ENCODE results near the gene COA7. TPM values are rescaled to one million over a fixed set of nuclear protein-coding genes. Genes with fewer than 3 reads are reported as not detected.
A peak's percentile ranks its signal among the peaks of the same experiment; 100 is the strongest.

The COA7 gene
- total RNA-seq, 1 donor from 2014 or later, result 13.0 TPM

DNA sequence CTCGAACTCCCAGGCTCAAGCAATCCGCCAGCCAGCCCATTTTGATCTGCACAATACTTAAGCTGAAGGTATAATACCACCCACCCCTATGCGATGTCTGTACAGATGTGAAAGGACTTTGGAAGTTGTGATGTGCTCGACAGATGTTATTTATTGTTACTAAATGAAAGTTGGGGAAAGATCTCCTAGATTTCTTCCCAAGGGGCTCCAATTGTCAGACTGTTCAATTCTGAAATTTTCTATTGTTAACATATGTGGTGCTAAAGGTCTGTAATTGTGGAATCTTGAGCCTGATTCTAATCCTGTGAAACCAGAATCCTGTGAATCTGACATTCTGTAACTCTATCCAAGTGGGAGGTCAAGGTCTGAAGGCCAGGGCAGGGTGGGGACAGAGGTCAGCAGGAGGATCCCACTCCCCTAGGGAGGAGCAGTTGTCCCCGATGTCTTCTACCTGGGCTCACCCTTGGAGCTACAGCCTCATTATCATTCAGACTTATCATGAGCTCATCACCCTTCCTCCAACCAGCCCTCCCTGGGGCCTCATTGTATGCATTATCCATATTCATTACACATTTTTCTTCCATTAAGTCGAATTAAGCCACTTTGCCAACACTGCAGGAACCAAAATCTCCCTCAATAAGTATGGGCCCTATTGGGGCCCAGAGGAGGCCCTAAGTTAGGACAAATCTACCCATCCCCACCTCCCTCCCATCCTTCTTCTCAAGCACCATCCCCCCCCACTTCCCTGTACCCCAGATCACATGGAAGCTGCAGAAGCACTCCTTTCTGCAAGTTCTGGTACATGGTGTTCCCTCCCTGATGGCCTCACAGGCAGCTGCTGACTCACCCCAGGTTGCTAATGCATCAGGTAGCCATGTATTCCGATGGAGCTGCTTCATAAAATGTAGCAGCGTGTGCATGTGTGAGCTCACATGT is 32.9 kb downstream of the COA7 start:
- H2AFZ ChIP-seq (replicated peaks), result no peak overlapping the region
- Mint-ChIP-seq H3K27me3 (ENCODE audit: insufficient read depth, low read depth) (peaks cover 7% of the 10 kb centered on the region), H3K27ac (peak overlapping the region; percentile 74), H3K9me3 (no peaks in the 10 kb centered on the region), H3K36me3 (no peaks in the 10 kb centered on the region), H3K4me3 (peak overlapping the region; percentile 13), H3K4me1 (peaks cover 54% of the 10 kb centered on the region)
- no peaks in the 10 kb centered on the region for H3K9me3 ChIP-seq (ENCODE audit: low read depth)
- no peak overlapping the region for H3K9ac ChIP-seq
- H3K4me3 ChIP-seq, result no peak overlapping the region
- H4K20me1 ChIP-seq (ENCODE audit: low read depth), result no peaks in the 10 kb centered on the region
- TF ChIP-seq, protein P1, sequence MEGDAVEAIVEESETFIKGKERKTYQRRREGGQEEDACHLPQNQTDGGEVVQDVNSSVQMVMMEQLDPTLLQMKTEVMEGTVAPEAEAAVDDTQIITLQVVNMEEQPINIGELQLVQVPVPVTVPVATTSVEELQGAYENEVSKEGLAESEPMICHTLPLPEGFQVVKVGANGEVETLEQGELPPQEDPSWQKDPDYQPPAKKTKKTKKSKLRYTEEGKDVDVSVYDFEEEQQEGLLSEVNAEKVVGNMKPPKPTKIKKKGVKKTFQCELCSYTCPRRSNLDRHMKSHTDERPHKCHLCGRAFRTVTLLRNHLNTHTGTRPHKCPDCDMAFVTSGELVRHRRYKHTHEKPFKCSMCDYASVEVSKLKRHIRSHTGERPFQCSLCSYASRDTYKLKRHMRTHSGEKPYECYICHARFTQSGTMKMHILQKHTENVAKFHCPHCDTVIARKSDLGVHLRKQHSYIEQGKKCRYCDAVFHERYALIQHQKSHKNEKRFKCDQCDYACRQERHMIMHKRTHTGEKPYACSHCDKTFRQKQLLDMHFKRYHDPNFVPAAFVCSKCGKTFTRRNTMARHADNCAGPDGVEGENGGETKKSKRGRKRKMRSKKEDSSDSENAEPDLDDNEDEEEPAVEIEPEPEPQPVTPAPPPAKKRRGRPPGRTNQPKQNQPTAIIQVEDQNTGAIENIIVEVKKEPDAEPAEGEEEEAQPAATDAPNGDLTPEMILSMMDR (IDR thresholded peaks at IDR 0.05), result no peak
- no peak for TF ChIP-seq EZH2phosphoT487 (IDR thresholded peaks at IDR 0.05)
- no peak for TF ChIP-seq EZH2 (IDR thresholded peaks at IDR 0.05)
- H3K79me2 ChIP-seq (ENCODE audit: low read depth), result no peaks in the 10 kb centered on the region
- DNase-seq (ENCODE audit: low spot score), result no peak
- H3K4me2 ChIP-seq, result no peak overlapping the region
- H3K27me3 ChIP-seq, result no peaks in the 10 kb centered on the region
- no peaks in the 10 kb centered on the region for H3K36me3 ChIP-seq
- H3F3A ChIP-seq (ENCODE audit: low read depth), result peaks cover 38% of the 10 kb centered on the region
- H3K27ac ChIP-seq, result no peak overlapping the region
- H3K4me1 ChIP-seq, result peaks cover 14% of the 10 kb centered on the region

DNA sequence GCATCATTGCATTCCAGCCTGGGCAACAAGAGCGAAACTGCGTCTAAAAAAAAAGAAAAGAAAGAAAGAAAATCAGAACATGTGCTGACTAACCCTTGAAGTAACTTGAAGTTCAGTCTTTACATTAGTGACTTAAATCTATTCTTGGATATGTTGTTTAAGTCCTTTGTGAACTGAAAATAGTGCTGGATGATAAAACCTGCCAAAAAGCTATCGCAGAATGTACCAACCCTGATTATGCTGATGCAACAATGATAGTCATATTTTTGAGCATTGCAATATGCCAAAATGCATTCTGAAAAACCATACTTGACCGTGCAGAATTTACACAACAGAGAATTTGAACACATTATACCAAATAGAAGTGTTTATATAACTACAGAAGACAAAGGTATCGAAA is 34.4 kb downstream of the COA7 start:
- no peak overlapping the region for H3K9ac ChIP-seq
- H3K27ac ChIP-seq, result no peak overlapping the region

DNA sequence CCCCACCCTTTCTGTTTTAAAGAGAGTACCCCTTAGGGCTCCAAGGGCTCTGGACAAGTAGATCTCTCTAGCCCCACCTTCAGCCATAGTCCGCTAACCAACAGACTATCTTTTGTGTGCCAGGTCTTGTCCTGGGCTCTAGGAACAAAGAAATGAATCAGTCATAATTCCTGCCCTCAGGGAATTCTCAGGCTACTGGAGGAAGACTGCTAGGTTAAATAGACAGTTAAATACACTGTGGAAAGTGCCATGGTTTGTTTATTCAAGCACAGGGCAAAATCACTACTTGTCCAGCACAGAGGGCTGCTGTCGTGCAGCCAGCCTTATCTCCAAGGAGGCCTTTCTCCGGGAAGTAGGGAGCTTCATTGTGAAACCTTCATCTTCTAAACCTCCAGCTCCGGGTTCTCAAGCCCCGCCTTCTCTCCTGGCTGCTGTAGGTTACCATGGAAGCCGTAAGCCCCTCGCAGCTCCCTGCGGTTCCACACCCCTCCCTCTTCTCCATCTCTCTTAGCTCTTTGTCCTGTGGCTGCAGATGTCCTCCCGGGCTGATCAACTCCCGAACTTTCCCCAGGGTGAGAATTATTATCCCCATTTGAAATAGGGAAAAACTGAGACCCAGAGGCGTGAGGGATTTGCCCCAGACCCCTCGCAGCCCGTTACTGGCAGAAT is 35.4 kb downstream of the COA7 start:
- Histone ChIP-seq H3K4me1 (peaks cover 23% of the 10 kb centered on the region), H3F3A (ENCODE audit: low read depth) (peaks cover 59% of the 10 kb centered on the region), H3K4me3 (peak overlapping the region; percentile 32), H4K20me1 (ENCODE audit: low read depth) (no peaks in the 10 kb centered on the region), H2AFZ (replicated peaks) (peak overlapping the region; percentile 53), H3K9ac (no peak overlapping the region), H3K27ac (peak overlapping the region; percentile 78), H3K27me3 (no peaks in the 10 kb centered on the region), H3K4me2 (peak overlapping the region; percentile 63), H3K79me2 (ENCODE audit: low read depth) (no peaks in the 10 kb centered on the region), H3K36me3 (no peaks in the 10 kb centered on the region), H3K9me3 (ENCODE audit: low read depth) (no peaks in the 10 kb centered on the region)
- Mint-ChIP-seq H3K4me3 (peak overlapping the region; percentile 81), H3K27me3 (ENCODE audit: insufficient read depth, low read depth) (peaks cover 7% of the 10 kb centered on the region), H3K9me3 (no peaks in the 10 kb centered on the region), H3K4me1 (peaks cover 66% of the 10 kb centered on the region), H3K36me3 (no peaks in the 10 kb centered on the region), H3K27ac (peak overlapping the region; percentile 99)
- no peak for TF ChIP-seq EZH2 (IDR thresholded peaks at IDR 0.05)
- TF ChIP-seq, protein P1 (IDR thresholded peaks at IDR 0.05), result peak; percentile 12
- peak; percentile 94 for DNase-seq (ENCODE audit: low spot score)

More for the DNA sequence above, 34.4 kb downstream of the COA7 start:
- no peaks in the 10 kb centered on the region for H3K36me3 ChIP-seq
- no peak for DNase-seq (ENCODE audit: low spot score)
- H3K27ac Mint-ChIP-seq, result peak overlapping the region; percentile 99
- peaks cover 66% of the 10 kb centered on the region for H3K4me1 Mint-ChIP-seq
- no peaks in the 10 kb centered on the region for H3K9me3 ChIP-seq (ENCODE audit: low read depth)
- H3K27me3 ChIP-seq, result no peaks in the 10 kb centered on the region
- no peak overlapping the region for H3K4me3 ChIP-seq
- peak overlapping the region; percentile 63 for H3K4me2 ChIP-seq
- peaks cover 7% of the 10 kb centered on the region for H3K27me3 Mint-ChIP-seq (ENCODE audit: insufficient read depth, low read depth)
- no peaks in the 10 kb centered on the region for H3K79me2 ChIP-seq (ENCODE audit: low read depth)
- peak overlapping the region; percentile 53 for H2AFZ ChIP-seq (replicated peaks)
- H3K4me1 ChIP-seq, result peaks cover 23% of the 10 kb centered on the region
- no peaks in the 10 kb centered on the region for H3K36me3 Mint-ChIP-seq
- H4K20me1 ChIP-seq (ENCODE audit: low read depth), result no peaks in the 10 kb centered on the region
- TF ChIP-seq EZH2phosphoT487 (IDR thresholded peaks at IDR 0.05) (no peak), EZH2 (IDR thresholded peaks at IDR 0.05) (no peak)
- TF ChIP-seq, protein P1 (IDR thresholded peaks at IDR 0.05), result no peak
- no peaks in the 10 kb centered on the region for H3K9me3 Mint-ChIP-seq
- H3K4me3 Mint-ChIP-seq, result peak overlapping the region; percentile 4
- peaks cover 54% of the 10 kb centered on the region for H3F3A ChIP-seq (ENCODE audit: low read depth)

Data from neural progenitor cell (in vitro differentiated cells).